ENCODE measurements around the gene HSP90AA1. TPM values are rescaled to one million over a fixed set of nuclear protein-coding genes. Genes with fewer than 3 reads are reported as not detected.

The HSP90AA1 gene
- total RNA-seq, 2 experiments from 2014 or later: 451 to 462 TPM

- ATAC-seq (ENCODE audit: poor library complexity) (no peak), DNase-seq (no peak)
- no peaks in the 10 kb centered on the region for H3K27me3 ChIP-seq (ENCODE audit: control insufficient read depth in 1 of 2, insufficient read depth in 2 of 2, low read length in 2 of 2)
- no peaks in the 10 kb centered on the region for H3K36me3 ChIP-seq (ENCODE audit: insufficient read depth, low read length)
- H3K9me3 Mint-ChIP-seq: no peaks in the 10 kb centered on the region
- CTCF ChIA-PET: no interaction called here
- H3K4me3 ChIP-seq (ENCODE audit: low read length): no peak overlapping the region
- no peaks in the 10 kb centered on the region for H3K4me1 Mint-ChIP-seq (ENCODE audit: low read depth)
- no peaks in the 10 kb centered on the region for H3K9me3 ChIP-seq (ENCODE audit: control insufficient read depth in 1 of 2, insufficient read depth in 1 of 2, low read length in 2 of 2)
- H3K27ac ChIP-seq (ENCODE audit: low read depth in 1 of 2, low read length in 2 of 2): no peak overlapping the region
- no peaks in the 10 kb centered on the region for H3K36me3 Mint-ChIP-seq (ENCODE audit: low read depth)
- no peaks in the 10 kb centered on the region for H3K27me3 Mint-ChIP-seq
- POLR2A ChIA-PET: no interaction called here
- no peaks in the 10 kb centered on the region for H3K4me1 ChIP-seq (ENCODE audit: insufficient read depth, low read length)
- no peak overlapping the region for H3K27ac Mint-ChIP-seq
- intact Hi-C loops (cut with DNase I, micrococcal nuclease): no loop called here
- TF ChIP-seq, protein P1, sequence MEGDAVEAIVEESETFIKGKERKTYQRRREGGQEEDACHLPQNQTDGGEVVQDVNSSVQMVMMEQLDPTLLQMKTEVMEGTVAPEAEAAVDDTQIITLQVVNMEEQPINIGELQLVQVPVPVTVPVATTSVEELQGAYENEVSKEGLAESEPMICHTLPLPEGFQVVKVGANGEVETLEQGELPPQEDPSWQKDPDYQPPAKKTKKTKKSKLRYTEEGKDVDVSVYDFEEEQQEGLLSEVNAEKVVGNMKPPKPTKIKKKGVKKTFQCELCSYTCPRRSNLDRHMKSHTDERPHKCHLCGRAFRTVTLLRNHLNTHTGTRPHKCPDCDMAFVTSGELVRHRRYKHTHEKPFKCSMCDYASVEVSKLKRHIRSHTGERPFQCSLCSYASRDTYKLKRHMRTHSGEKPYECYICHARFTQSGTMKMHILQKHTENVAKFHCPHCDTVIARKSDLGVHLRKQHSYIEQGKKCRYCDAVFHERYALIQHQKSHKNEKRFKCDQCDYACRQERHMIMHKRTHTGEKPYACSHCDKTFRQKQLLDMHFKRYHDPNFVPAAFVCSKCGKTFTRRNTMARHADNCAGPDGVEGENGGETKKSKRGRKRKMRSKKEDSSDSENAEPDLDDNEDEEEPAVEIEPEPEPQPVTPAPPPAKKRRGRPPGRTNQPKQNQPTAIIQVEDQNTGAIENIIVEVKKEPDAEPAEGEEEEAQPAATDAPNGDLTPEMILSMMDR (IDR thresholded peaks at IDR 0.05): no peak
- no peak overlapping the region for H3K4me3 Mint-ChIP-seq
Observed at GRCh38 chr14:102124419-102124818, 37.6 kb upstream of the HSP90AA1 start.

GRCh38 chr14:102121567-102121966 lies 34.7 kb upstream of the HSP90AA1 start:
- ChIA-PET POLR2A (no interaction called here), CTCF (no interaction called here)
- intact Hi-C loops (cut with DNase I, micrococcal nuclease): no loop called here
- H3K36me3 Mint-ChIP-seq (ENCODE audit: low read depth): no peaks in the 10 kb centered on the region
- no peaks in the 10 kb centered on the region for H3K27me3 ChIP-seq (ENCODE audit: control insufficient read depth in 1 of 2, insufficient read depth in 2 of 2, low read length in 2 of 2)
- TF ChIP-seq, protein P1 (IDR thresholded peaks at IDR 0.05): no peak
- ATAC-seq (ENCODE audit: poor library complexity) (no peak), DNase-seq (no peak)
- no peak overlapping the region for H3K27ac ChIP-seq (ENCODE audit: low read depth in 1 of 2, low read length in 2 of 2)
- H3K4me3 ChIP-seq (ENCODE audit: low read length): no peak overlapping the region
- no peak overlapping the region for H3K4me3 Mint-ChIP-seq
- H3K9me3 ChIP-seq (ENCODE audit: control insufficient read depth in 1 of 2, insufficient read depth in 1 of 2, low read length in 2 of 2): peaks cover 0 to 15% of the 10 kb centered on the region in 2 experiments
- no peaks in the 10 kb centered on the region for H3K36me3 ChIP-seq (ENCODE audit: insufficient read depth, low read length)
- H3K9me3 Mint-ChIP-seq: no peaks in the 10 kb centered on the region
- no peaks in the 10 kb centered on the region for H3K4me1 Mint-ChIP-seq (ENCODE audit: low read depth)
- no peak overlapping the region for H3K27ac Mint-ChIP-seq
- no peaks in the 10 kb centered on the region for H3K27me3 Mint-ChIP-seq
- H3K4me1 ChIP-seq (ENCODE audit: insufficient read depth, low read length): no peaks in the 10 kb centered on the region

GRCh38 chr14:102120888-102121287 lies 34.0 kb upstream of the HSP90AA1 start:
- DNase-seq (no peak), ATAC-seq (ENCODE audit: poor library complexity) (no peak)
- no peaks in the 10 kb centered on the region for H3K36me3 Mint-ChIP-seq (ENCODE audit: low read depth)
- no peaks in the 10 kb centered on the region for H3K27me3 Mint-ChIP-seq
- H3K4me1 Mint-ChIP-seq (ENCODE audit: low read depth): no peaks in the 10 kb centered on the region
- H3K9me3 Mint-ChIP-seq: no peaks in the 10 kb centered on the region
- Histone ChIP-seq H3K27ac (ENCODE audit: low read depth in 1 of 2, low read length in 2 of 2) (no peak overlapping the region), H3K27me3 (ENCODE audit: control insufficient read depth in 1 of 2, insufficient read depth in 2 of 2, low read length in 2 of 2) (no peaks in the 10 kb centered on the region), H3K4me3 (ENCODE audit: low read length) (no peak overlapping the region), H3K36me3 (ENCODE audit: insufficient read depth, low read length) (no peaks in the 10 kb centered on the region), H3K4me1 (ENCODE audit: insufficient read depth, low read length) (no peaks in the 10 kb centered on the region), H3K9me3 (ENCODE audit: control insufficient read depth in 1 of 2, insufficient read depth in 1 of 2, low read length in 2 of 2) (peaks cover 0 to 15% of the 10 kb centered on the region in 2 experiments)
- TF ChIP-seq, protein P1 (IDR thresholded peaks at IDR 0.05): no peak
- ChIA-PET CTCF (no interaction called here), POLR2A (no interaction called here)
- no peak overlapping the region for H3K4me3 Mint-ChIP-seq
- intact Hi-C loops (cut with DNase I, micrococcal nuclease): no loop called here
- H3K27ac Mint-ChIP-seq: no peak overlapping the region

Data from CD4-positive, alpha-beta T cell (primary cell).